H1 (cell line): Measurements from ENCODE around the gene REXO5. TPM values are rescaled to one million over a fixed set of nuclear protein-coding genes. Genes with fewer than 3 reads are reported as not detected.

ENCODE experiments used
- CTCF ChIA-PET: fragments of 300-600 bp; sonication (Branson Sonifier 250); formaldehyde crosslinking; loops from one replicate; lab custom pipeline; 2021; ENCODE audit not compliant: partially characterized antibody; lab: Charles Lee
- POLR2A ChIA-PET: fragments of 300-600 bp; sonication (Branson Sonifier 250); formaldehyde crosslinking; loops from one replicate; lab custom pipeline; 2021; ENCODE audit warnings: inconsistent platforms; ENCODE audit not compliant: partially characterized antibody; lab: Charles Lee
- DNase-seq, 2 experiments: peaks; one replicate each; pipeline versions ENCODE4 v3.0.0 to v3.0.0-alpha.2; 2010 to 2022; ENCODE audit warnings: low spot score in 2 of 2, low read depth in 1 of 2, mixed read lengths in 1 of 2
- FAIRE-seq: peaks from 2 replicates; lab custom pipeline; 2011; peaks lifted over from hg19 to GRCh38; lab: Jason Lieb, UNC
- H2AFZ ChIP-seq: 2 replicates; pipeline ENCODE4 v1.8.1; 2012; ENCODE audit warnings: low read length, inconsistent platforms
- H2AK5ac ChIP-seq: 2 replicates; pipeline ENCODE4 v1.6.1; 2013; ENCODE audit warnings: low read depth, low read length
- H2BK120ac ChIP-seq: replicated peaks from 2 replicates; pipeline ENCODE3; 2013; ENCODE audit warnings: low read depth, low read length, inconsistent platforms
- H2BK12ac ChIP-seq: 2 replicates; pipeline ENCODE4 v1.6.1; 2013; ENCODE audit warnings: low read depth, low read length
- H2BK15ac ChIP-seq: 2 replicates; pipeline ENCODE4 v1.6.1; 2013; ENCODE audit warnings: low read length
- H2BK20ac ChIP-seq: 2 replicates; pipeline ENCODE4 v1.6.1; 2013; ENCODE audit warnings: low read length
- H2BK5ac ChIP-seq: 2 replicates; pipeline ENCODE4 v1.6.1; 2013; ENCODE audit warnings: low read depth, low read length
- H3K14ac ChIP-seq: 2 replicates; pipeline ENCODE4 v1.6.1; 2013; ENCODE audit warnings: inconsistent platforms; ENCODE audit not compliant: insufficient read length
- H3K18ac ChIP-seq: 2 replicates; pipeline ENCODE4 v1.6.1; 2013; ENCODE audit warnings: low read length; ENCODE audit errors: extremely low read depth
- H3K23ac ChIP-seq: 2 replicates; pipeline ENCODE4 v1.6.1; 2013; ENCODE audit warnings: inconsistent platforms; ENCODE audit not compliant: insufficient read length
- H3K23me2 ChIP-seq: 2 replicates; pipeline ENCODE4 v1.6.1; 2013; ENCODE audit warnings: low read depth, low read length
- H3K27ac ChIP-seq: 2 replicates; pipeline ENCODE4 v1.6.1; 2011; ENCODE audit warnings: low read depth, low read length, inconsistent platforms
- H3K27me3 ChIP-seq, 4 experiments: replicated peaks in 1 of 4; 1 replicate in 1 of 4; 2 replicates in 3 of 4; pipeline versions ENCODE4 v1.6.1 to v1.8.1; 2011 to 2013; ENCODE audit warnings: low read length in 3 of 4, mild to moderate bottlenecking in 3 of 4, inconsistent platforms in 2 of 4, mixed read lengths in 2 of 4, moderate library complexity in 1 of 4; ENCODE audit not compliant: control insufficient read depth in 3 of 4, insufficient read depth in 3 of 4; ENCODE audit errors: extremely low read depth in 1 of 4
- H3K36me3 ChIP-seq, 4 experiments: 2 replicates each; pipeline versions ENCODE4 v1.6.1 to v1.8.1; 2011 to 2013; ENCODE audit warnings: mild to moderate bottlenecking in 4 of 4, low read length in 3 of 4, moderate library complexity in 2 of 4, control low read depth in 1 of 4, inconsistent platforms in 1 of 4; ENCODE audit not compliant: insufficient read depth in 4 of 4, control insufficient read depth in 2 of 4
- H3K4ac ChIP-seq: replicated peaks from 2 replicates; pipeline ENCODE3; 2013; ENCODE audit warnings: low read length, low read depth, mixed read lengths, inconsistent platforms; ENCODE audit not compliant: insufficient read length
- H3K4me1 ChIP-seq, 4 experiments: replicated peaks in 1 of 4; 1 replicate in 1 of 4; 2 replicates in 3 of 4; pipeline versions ENCODE4 v1.6.1 to v1.8.1; 2011 to 2013; ENCODE audit warnings: low read length in 3 of 4, inconsistent platforms in 2 of 4, mixed read lengths in 1 of 4; ENCODE audit not compliant: insufficient read depth in 4 of 4, control insufficient read depth in 3 of 4
- H3K4me2 ChIP-seq, 2 experiments: 2 replicates each; pipeline versions ENCODE4 v1.6.1 to v1.8.1; 2011 to 2013; ENCODE audit warnings: low read depth in 2 of 2, low read length in 2 of 2, control low read depth in 1 of 2, inconsistent platforms in 1 of 2, mild to moderate bottlenecking in 1 of 2; ENCODE audit not compliant: insufficient read depth in 1 of 2
- H3K4me3 ChIP-seq, 4 experiments: fragments of 200-600, 300-600 bp in 1 of 4; sonication (generic), shearing (Covaris generic), sonication (Bioruptor Twin) in 1 of 4; 2 replicates each; pipeline versions ENCODE4 v1.5.1 to v1.8.1; 2011 to 2016; ENCODE audit warnings: low read length in 4 of 4, low read depth in 3 of 4, control low read depth in 2 of 4, inconsistent platforms in 2 of 4, mild to moderate bottlenecking in 2 of 4, mixed read lengths in 1 of 4, moderate library complexity in 1 of 4; ENCODE audit not compliant: insufficient read depth in 2 of 4; ENCODE audit errors: extremely low read depth in 1 of 4
- H3K56ac ChIP-seq: replicated peaks from 2 replicates; pipeline ENCODE3; 2013; ENCODE audit warnings: low read depth, mild to moderate bottlenecking, mixed read lengths, low read length, inconsistent platforms; ENCODE audit not compliant: insufficient read length
- H3K79me1 ChIP-seq: 2 replicates; pipeline ENCODE4 v1.6.1; 2013; ENCODE audit warnings: low read depth, low read length, control low read depth
- H3K79me2 ChIP-seq, 2 experiments: 2 replicates each; pipeline versions ENCODE4 v1.6.1 to v1.8.1; 2012 to 2013; ENCODE audit warnings: low read length in 2 of 2, mild to moderate bottlenecking in 2 of 2, inconsistent platforms in 1 of 2; ENCODE audit not compliant: insufficient read depth in 2 of 2, control insufficient read depth in 1 of 2
- H3K9ac ChIP-seq, 4 experiments: replicated peaks in 1 of 4; 1 replicate in 1 of 4; 2 replicates in 3 of 4; pipeline versions ENCODE4 v1.6.1 to v1.8.1; 2011 to 2013; ENCODE audit warnings: low read depth in 3 of 4, low read length in 3 of 4, control low read depth in 2 of 4, mild to moderate bottlenecking in 2 of 4, moderate library complexity in 2 of 4, inconsistent platforms in 1 of 4; ENCODE audit errors: extremely low read depth in 1 of 4
- H3K9me3 ChIP-seq, 2 experiments: 2 replicates each; pipeline versions ENCODE4 v1.6.1 to v1.8.1; 2012 to 2013; ENCODE audit warnings: mild to moderate bottlenecking in 2 of 2, moderate library complexity in 2 of 2, control low read depth in 1 of 2, inconsistent platforms in 1 of 2, low read depth in 1 of 2, low read length in 1 of 2, mixed read lengths in 1 of 2; ENCODE audit not compliant: insufficient read depth in 2 of 2
- H4K20me1 ChIP-seq, 2 experiments: replicated peaks in 1 of 2; 2 replicates each; pipeline versions ENCODE3 to v1.8.1; 2011 to 2013; ENCODE audit warnings: inconsistent platforms in 2 of 2, low read length in 2 of 2, mild to moderate bottlenecking in 1 of 2; ENCODE audit not compliant: insufficient read depth in 2 of 2, control insufficient read depth in 1 of 2
- H4K5ac ChIP-seq: 2 replicates; pipeline ENCODE4 v1.6.1; 2013; ENCODE audit warnings: low read length, low read depth, mixed read lengths, inconsistent platforms; ENCODE audit not compliant: insufficient read length
- H4K8ac ChIP-seq: 2 replicates; pipeline ENCODE4 v1.8.0; 2013; ENCODE audit warnings: mild to moderate bottlenecking, moderate library complexity, low read length, inconsistent platforms; ENCODE audit not compliant: insufficient read depth; ENCODE audit errors: extremely low read depth
- H4K91ac ChIP-seq: replicated peaks from 2 replicates; pipeline ENCODE3; 2013; ENCODE audit warnings: low read length, mixed read lengths, inconsistent platforms; ENCODE audit not compliant: insufficient read length
- CHD1 ChIP-seq: IDR thresholded peaks from 2 replicates; pipeline ENCODE4 v1.6.1; 2012; ENCODE audit warnings: low read depth, low read length, improper control_type of control experiment
- HDAC6 ChIP-seq: IDR thresholded peaks from one replicate; pipeline ENCODE4 v1.7.1; 2012; ENCODE audit warnings: low read depth, mild to moderate bottlenecking, inconsistent platforms, low read length, moderate library complexity
- MAFK ChIP-seq: IDR thresholded peaks from 2 replicates; pipeline ENCODE4 v1.6.1; 2012; ENCODE audit warnings: low read depth, mild to moderate bottlenecking, improper control_type of control experiment, low read length
- NANOG ChIP-seq: IDR thresholded peaks from 2 replicates; pipeline ENCODE4 v1.6.1; 2011; ENCODE audit warnings: low read length, low read depth, mild to moderate bottlenecking, inconsistent platforms; ENCODE audit not compliant: insufficient read depth, poor library complexity, severe bottlenecking
- NRF1 ChIP-seq: IDR thresholded peaks from 2 replicates; pipeline ENCODE4 v1.6.1; 2011; ENCODE audit warnings: mild to moderate bottlenecking, low read depth, low read length, improper control_type of control experiment
- PHF8 ChIP-seq: fragments of 200-600 bp; sonication (generic); conservative IDR thresholded peaks from 2 replicates; pipeline ENCODE4 v1.7.1; 2012; ENCODE audit warnings: low read depth, mild to moderate bottlenecking, inconsistent platforms, low read length, moderate library complexity
- POLR2A ChIP-seq, 2 experiments: IDR thresholded peaks; 1 replicate in 1 of 2; 2 replicates in 1 of 2; pipeline ENCODE4 v1.6.1; 2011; ENCODE audit warnings: low read depth in 2 of 2, low read length in 2 of 2, mild to moderate bottlenecking in 2 of 2; ENCODE audit errors: control extremely low read depth in 1 of 2
- SP4 ChIP-seq: IDR thresholded peaks from 2 replicates; pipeline ENCODE4 v1.6.1; 2012; ENCODE audit warnings: low read length, inconsistent platforms
- SUZ12 ChIP-seq: fragments of 200-600 bp; sonication (generic); IDR thresholded peaks from 2 replicates; pipeline ENCODE4 v1.6.1; 2012; ENCODE audit warnings: mild to moderate bottlenecking, inconsistent platforms, low read length, moderate library complexity, mixed read lengths
- WGBS, 2 experiments: shearing (Covaris generic) in 1 of 2; methylation state at CpG; one replicate each; pipeline versions ENCODE4 v1.1.6 to v1.1.7; 2013 to 2015; ENCODE audit warnings: low lambda C conversion rate in 2 of 2, mixed read lengths in 2 of 2, inconsistent platforms in 1 of 2, low coverage in 1 of 2, missing lambda C conversion rate in 1 of 2; ENCODE audit not compliant: insufficient replicate concordance in 2 of 2, insufficient coverage in 1 of 2, insufficient read length in 1 of 2; ENCODE audit errors: extremely low coverage in 1 of 2, missing lambda C conversion rate in 1 of 2; 5-methylcytosine and 5-hydroxymethylcytosine counted together
- polyA plus RNA-seq, 7 experiments: library from polyadenylated mRNA; depleted of rRNA in 3 of 7; stranded (reverse) in 5 of 7; unstranded in 2 of 7; fragments of >200 nt in 5 of 7; fragments of 200-250 nt in 2 of 7; gene quantifications; 1 replicate in 5 of 7; 2 replicates in 1 of 7; 4 replicates in 1 of 7; pipeline versions ENCODE4 v1.2.1 to v1.2.3, GENCODE V29; 2011 to 2013; ENCODE audit warnings: missing spikeins in 2 of 7, mixed read lengths in 2 of 7
- total RNA-seq: library from RNA; stranded (reverse); fragmentation: NEBNext Ultra II Directional; extraction: Animal tissue kit (Norgen Biotek cat#: 25700); gene quantifications from 2 replicates; pipeline ENCODE4 v1.2.1, GENCODE V29; 2021
- TF ChIP-seq, protein P1 (sequence below): IDR thresholded peaks from 2 replicates; pipeline ENCODE4 v1.6.1; 2011; ENCODE audit warnings: low read depth, mild to moderate bottlenecking, low read length; ENCODE audit not compliant: insufficient read depth

Gene REXO5
- total and polyA plus RNA-seq, 2 of the 8 experiments (the other 6 are each of a cell fraction or from before 2014, with no cell fraction given) = 2.4 to 8.9 TPM

GRCh38 chr16:20768121-20768520 is 38.2 kb upstream of the REXO5 start:
- Histone ChIP-seq H3K4me1 (no peaks in the 10 kb centered on the region; a peak in 1 of 7 replicates), H3K9ac (no peak overlapping the region), H4K5ac (no peak overlapping the region), H3K27ac (no peak overlapping the region), H3K23ac (no peak overlapping the region), H3K9me3 (no peaks in the 10 kb centered on the region), H3K56ac (no peak overlapping the region), H3K4me3 (no peak overlapping the region)
- DNase-seq = no peak
- CTCF ChIA-PET = no interaction called here
- no peak for FAIRE-seq
- WGBS, 2 experiments = 85% methylated on average over 1 of the region's 1 CpG; no CpG with 5 or more reads in 1 of the 2 experiments
- TF ChIP-seq PHF8 = no peak
- no peak for TF ChIP-seq CHD1
- TF ChIP-seq, protein P1, sequence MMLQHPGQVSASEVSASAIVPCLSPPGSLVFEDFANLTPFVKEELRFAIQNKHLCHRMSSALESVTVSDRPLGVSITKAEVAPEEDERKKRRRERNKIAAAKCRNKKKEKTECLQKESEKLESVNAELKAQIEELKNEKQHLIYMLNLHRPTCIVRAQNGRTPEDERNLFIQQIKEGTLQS = no peak
- TF ChIP-seq SP4 = no peak
- TF ChIP-seq NRF1 = no peak
- no peak for TF ChIP-seq NANOG
- TF ChIP-seq POLR2A (IDR thresholded peaks at IDR 0.05; ENCODE audit: control extremely low read depth in 1 of 2, low read depth in 2 of 2, low read length in 2 of 2) = no peak
- TF ChIP-seq MAFK = no peak
- no peak for TF ChIP-seq HDAC6
- no peak for TF ChIP-seq SUZ12
- TF ChIP-seq, all 59 proteins: peak for 0
- no peaks in the 10 kb centered on the region for H3K36me3 ChIP-seq
- no peak overlapping the region for H4K91ac ChIP-seq
- H2AFZ ChIP-seq = no peak overlapping the region
- H3K79me1 ChIP-seq = no peaks in the 10 kb centered on the region
- H3K4ac ChIP-seq = no peak overlapping the region
- no peaks in the 10 kb centered on the region for H4K20me1 ChIP-seq
- H4K8ac ChIP-seq = no peak overlapping the region
- no peak overlapping the region for H2BK15ac ChIP-seq
- H3K23me2 ChIP-seq = no peaks in the 10 kb centered on the region
- H3K79me2 ChIP-seq = no peaks in the 10 kb centered on the region
- H2BK12ac ChIP-seq = no peak overlapping the region
- POLR2A ChIA-PET = no interaction called here
- no peaks in the 10 kb centered on the region; a peak in 1 of 7 replicates for H3K27me3 ChIP-seq
- H2BK20ac ChIP-seq = no peak overlapping the region
- H3K14ac ChIP-seq = no peak overlapping the region
- H3K4me2 ChIP-seq = no peak overlapping the region
- no peak overlapping the region for H2BK5ac ChIP-seq
- no peak overlapping the region for H2AK5ac ChIP-seq
- H3K18ac ChIP-seq = no peak overlapping the region
- no peak overlapping the region for H2BK120ac ChIP-seq
